HK-2 (cell line): ENCODE data around the gene SYT3.

Source experiments
- DNase-seq: peaks from one replicate; pipeline ENCODE4 v3.0.0-alpha.2; 2018; ENCODE audit not compliant: unreplicated experiment

The SYT3 gene, protein sequence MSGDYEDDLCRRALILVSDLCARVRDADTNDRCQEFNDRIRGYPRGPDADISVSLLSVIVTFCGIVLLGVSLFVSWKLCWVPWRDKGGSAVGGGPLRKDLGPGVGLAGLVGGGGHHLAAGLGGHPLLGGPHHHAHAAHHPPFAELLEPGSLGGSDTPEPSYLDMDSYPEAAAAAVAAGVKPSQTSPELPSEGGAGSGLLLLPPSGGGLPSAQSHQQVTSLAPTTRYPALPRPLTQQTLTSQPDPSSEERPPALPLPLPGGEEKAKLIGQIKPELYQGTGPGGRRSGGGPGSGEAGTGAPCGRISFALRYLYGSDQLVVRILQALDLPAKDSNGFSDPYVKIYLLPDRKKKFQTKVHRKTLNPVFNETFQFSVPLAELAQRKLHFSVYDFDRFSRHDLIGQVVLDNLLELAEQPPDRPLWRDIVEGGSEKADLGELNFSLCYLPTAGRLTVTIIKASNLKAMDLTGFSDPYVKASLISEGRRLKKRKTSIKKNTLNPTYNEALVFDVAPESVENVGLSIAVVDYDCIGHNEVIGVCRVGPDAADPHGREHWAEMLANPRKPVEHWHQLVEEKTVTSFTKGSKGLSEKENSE

DNA sequence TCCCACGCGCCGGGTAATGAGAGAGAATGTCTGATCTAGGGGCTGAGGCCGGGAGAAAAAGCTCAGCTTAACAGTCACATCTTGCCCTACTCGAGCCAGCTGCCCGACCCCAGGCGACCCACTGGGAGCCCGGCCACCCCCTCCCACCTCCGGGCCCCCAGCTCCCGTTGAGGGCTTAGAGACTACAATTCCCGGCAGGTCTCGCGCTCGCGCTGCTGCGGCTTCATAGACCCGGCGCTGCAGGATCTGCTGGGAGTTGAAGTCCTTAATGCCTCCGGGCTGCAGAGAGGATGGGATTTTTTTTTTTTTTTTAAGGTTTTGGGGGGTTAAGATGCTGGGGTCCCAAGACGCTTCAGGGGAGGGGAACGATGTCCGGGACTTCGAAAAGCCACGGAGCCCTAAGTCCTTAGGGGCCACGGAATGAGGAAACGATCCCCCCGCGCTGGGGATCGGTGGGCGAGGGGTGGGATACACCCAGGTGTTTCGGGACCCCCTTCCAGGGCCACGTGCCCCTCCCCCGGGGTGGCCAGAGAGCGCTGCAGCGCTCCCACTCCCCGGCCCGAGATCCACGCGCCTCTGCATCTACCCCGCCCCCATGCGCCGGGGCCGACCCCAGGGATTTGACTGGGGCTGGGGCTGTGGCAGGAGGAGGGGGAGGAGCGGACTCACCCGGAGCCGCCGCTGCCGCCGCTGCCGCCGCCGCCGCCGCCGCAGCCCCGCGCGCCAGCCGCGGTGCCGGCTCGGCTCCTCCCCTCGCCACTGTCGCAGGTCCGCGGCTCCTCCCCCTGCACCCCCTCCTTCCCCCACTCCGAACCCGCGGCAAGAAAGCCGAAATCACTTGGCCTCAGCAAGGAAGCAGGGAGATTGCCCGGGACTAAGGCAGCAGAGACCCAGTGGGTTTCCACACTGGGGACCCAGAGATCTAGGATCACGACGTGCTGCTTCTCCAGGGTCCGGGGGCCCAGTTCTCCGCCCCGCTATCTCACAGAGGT, at the start of gene SYT3:
TSS of gene SYT3 (minus strand) at position 761 of the 992 bp plus-strand sequence. CDS start 2,470 bp downstream, outside the sequence.
- DNase-seq, result peak; percentile 46

DNA sequence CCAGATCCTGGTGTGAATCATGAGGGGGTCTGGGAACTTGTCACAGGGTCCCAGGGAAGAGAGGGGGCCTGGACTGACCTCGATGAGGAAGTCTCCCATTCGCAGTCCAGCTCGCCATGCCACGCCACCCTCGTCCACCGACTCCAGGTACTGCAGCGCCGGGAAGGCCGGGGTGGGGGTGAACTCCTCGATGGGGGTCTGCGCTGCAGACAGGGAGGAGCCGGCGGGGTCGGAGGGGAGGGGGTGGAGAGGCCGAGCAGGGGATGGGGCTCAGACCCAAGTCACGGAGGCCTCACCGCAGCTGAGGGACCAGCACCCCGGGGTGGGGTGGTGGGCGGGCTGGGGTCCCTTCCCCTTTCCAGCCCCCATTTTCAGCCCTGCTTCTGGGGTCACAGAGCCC, 49.1 kb upstream of the SYT3 start:
- no peak for DNase-seq

DNA sequence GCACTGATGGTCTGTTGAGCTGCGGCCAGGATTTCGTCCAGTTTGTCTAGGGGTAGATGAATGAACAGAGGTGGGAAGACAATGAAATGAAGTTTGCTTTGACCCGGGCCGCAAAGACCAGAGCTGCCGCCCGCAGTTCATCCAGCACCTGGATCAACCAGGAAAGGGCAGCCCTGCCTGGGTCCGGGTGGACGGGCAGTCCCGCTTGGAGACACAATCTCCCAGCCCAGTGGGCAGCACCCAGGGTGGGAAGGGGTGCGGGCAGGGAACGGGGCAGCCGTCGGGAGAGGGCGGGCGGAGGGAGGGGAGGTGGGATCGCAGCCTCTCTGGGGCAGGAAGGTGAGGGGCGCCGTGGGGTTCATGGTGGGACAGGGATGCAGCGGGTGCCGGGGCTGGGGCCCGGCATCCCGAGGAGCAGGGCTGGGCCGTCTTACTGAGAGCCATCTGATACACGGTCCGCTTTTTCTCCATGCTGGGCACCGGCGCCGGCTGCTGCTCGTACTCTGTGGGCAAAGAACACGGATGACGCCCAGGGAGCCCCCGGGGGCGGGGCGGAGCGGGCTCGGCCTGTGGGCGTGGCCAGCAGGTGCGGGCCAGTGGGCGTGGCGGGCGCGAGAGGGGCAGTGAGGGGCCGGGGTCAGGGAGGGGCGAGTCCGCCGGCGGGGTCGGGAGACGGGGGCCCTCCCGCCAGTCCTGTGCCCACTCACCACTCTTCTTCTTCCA, 46.8 kb upstream of the SYT3 start:
- DNase-seq, result no peak

DNA sequence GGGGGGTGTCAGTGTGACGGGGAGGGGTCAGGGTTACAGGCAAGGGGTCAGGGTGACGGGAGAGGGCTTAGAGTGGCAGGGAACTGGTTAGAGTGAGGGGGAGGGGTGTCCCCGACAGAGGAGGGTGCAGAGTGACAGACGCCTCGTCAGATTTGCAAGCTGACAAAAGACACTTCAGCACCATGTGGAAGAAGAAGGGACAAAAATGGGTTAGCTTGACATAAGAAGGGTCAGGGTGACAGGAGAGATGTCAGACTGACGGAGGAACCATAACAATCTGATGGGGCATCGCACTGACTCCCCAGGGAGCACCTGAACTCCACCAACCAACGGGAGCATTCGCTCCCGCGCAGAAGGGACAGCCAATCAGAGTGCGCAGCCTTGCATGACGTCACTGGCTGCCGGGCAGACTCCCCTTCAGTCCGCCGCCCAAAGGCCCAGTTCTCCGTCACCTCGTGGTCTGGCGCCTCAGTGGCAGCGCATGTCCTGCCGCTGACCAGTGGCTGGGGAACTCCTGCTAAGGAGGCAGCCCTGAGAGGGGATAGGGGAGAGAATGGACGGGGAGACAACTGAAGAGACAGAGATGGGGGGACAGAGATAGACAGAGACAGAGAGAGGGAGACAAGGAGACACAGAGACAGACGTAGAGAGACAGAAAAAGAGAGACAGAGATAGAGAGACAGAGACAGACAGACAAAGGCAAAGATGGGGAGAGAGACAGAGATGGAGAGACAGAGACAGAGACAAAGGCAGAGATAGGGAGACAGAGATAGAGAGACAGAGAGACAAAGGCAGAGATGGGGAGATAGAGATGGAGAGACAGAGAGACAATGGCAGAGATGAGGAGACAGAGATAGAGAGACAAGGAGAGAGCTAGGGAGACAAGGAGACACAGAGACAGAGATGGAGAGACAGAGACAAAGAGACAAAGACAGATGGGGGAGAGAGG, 39.8 kb upstream of the SYT3 start:
- no peak for DNase-seq

DNA sequence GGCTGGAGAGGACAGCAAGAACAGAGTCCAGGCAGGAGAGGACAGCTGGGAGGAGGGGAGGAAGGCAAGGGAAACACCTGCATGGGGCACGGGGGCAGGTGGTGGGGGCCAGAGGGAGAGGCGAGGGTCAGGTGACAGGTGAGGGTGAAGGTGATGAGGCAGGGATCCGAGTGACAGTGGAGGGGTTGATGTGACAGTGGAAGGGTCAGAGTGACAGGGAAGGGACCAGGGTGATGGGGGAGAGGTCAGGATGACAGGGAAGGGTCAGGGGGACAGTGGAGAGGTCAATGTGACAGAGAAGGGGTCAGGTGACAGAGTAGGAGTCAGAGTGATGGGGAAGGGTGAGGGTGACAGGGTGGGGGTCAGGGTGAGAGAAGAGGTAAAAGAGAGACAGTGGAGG, 38.6 kb upstream of the SYT3 start:
- no peak for DNase-seq

DNA sequence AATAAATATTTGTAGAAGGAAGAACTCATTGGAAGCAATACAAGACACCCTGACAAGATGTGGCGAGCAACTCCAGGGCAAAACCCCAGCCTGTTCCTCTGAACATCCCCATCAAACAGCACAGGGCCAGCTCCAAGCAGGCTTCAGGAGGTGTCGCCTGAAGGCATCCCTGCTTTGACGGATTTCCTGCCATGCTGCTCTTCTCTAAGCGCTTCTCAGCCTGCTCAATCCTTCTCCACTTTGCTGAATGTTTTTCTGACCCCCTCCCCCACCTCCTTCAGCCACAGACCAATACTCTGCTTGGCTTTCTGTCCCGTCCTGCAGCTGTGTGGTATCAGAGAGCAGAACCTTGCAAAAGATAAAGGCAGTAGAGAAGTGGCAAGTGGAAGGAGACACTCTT, 38.0 kb upstream of the SYT3 start:
- DNase-seq, result no peak

DNA sequence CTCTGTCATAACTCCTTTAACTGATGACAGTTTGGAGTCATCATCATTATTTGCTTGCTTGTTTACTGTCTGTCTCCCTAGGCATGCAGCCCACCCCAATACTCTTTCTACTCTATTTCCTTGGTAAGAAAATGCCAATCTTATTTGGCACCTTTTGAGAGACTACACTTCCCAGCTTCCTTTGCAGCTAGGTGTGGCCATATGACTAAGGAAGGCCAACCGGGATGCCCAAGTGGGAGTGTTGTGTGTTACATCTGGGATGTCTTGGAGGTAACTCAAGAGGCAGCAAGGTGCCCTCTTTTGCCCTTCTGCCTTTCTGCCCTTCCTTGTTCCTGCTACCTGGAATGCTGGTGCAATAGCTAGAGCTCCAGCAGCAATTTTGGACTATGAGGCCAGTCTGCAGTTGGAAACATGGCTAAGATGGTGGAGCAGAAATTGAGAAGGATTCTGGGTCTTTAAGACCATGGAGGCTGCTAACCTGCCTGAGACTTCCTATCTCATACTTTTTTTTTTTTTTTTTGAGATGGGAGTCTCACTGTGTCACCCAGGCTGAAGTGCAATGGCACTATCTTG, 37.0 kb upstream of the SYT3 start:
- no peak for DNase-seq

DNA sequence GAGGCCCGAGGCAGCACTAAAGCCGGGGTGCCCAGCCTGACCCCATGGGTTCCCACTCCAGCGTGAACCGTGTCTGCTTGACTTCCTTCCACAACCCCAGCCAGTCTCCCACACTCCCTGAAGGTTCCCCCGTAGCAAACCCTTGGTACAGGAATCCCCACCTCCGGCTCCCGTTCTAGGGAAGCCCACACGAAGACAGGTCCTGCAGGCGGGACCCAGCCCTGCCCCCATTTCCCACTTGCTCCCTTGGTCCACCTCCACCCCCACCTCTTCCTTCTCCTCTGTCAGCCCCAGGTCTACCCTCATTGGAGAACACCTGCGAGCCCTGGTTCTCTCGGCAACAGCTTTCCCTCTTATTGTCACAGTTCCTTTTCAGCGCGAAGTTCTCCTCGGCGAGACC, 33.4 kb upstream of the SYT3 start:
- no peak for DNase-seq

DNA sequence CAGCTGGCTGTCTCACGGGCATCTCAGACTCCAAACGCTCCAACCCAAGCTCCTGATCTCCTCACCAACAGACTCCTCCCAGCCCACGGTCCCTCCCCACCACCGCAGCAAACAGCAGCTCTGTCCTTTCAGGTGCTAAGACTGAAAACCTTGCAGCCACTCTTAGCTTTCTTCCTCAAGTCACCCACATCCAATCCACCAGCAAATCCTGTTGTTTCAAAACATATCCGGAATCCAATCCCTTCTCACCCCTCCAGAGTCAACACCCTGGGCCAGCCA, 30.4 kb upstream of the SYT3 start:
- no peak for DNase-seq

DNA sequence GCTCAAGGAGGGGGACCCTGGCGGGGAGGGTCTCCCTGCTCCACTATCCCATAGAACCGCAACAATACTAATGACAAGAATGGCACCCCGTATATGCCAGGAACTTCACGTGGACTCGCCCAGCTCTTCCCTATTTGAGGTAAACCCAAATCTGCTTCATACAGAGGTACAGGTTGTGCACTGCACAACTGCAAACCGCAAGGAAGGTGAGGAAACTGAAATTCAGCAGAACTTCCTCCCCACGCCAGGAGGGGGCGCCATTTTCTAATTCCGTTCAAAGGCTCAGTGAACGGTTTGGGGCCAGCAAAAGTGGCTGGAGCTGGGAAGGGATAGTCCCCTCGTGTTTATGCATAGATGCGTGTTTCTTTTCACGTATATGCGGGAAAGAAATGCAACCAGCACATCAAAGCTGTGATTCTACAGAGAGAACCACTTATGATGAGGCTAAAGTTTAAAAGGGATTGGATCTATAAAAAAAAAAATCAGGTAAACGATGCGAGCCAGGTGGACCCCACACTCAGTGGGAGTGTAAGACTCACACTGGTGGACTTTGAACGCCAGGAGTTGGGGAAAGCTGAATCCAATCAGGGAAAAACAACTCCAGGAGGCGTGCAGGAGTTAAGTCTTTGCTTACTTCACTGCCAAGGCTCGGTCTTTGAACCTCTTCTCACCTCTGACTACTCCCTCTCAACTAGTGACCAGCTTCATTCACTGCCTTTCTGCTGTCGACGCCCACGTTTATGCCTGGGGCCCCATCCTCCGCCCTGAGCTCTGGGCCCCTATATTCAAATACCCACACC, 29.8 kb upstream of the SYT3 start:
- DNase-seq, result peak; percentile 61

DNA sequence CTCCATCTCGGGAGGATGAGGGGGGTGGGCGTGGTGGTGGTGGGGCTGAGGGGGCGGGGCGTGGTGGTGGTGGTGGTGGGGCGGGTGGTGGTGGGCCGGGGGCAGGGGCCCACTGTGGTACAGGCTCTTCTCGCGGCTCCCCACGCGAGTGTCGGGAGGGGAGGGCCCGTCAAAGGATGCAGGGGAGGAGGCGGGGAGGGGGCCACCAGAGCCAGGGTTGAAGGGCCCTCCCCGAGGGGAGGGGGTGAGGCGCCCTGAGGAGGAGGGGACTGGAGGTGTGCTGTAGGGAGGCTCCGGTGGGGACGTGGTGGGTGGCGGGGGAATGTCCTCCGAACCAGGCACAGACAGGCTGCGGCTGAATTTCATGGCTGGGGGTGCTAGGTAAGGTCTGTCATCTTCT, 29.2 kb upstream of the SYT3 start:
- no peak for DNase-seq

DNA sequence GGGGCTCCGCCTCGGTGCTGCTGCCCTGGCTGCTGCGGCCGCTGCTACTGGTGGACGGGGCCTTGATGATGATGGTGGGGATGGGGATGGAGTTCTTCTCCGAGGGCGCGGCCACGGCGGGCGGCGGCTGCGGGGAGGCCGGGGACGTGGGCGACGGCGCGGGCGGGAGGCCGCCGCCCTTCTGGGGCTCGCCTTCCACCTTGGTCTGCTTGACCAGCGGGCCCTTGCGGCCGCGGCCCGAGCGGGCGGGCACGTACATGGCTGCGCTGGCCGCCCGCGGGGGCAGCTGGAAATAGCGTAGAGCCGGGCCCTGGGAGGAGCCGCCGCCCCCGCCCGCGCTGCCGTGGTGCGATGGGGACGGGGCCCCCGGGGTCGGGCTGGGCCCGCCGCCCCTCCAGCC, 28.7 kb upstream of the SYT3 start:
- DNase-seq, result no peak

DNA sequence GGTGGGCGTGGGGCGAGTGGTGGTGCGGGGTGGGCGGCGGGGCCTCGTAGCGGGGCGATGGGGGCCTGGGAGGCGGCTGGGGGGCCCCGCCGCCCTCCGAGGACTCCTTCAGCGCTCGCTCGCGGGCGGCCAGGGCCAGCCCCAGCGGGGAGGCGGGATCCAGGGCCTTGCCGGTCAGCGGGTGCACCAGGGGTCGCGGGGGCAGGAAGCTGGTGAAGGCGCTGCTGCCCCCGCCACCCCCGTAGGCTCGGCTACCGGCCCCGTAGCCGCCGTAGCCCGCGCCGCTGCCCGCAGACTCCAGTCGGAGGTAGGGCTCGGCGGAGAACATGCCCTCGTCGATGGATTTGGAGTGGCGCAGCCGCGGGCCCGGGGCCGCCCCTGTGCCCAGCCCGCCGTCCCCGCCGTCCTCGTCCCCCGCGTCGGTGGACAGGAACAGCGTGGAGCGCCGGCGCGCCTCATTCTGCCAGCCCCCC, 28.1 kb upstream of the SYT3 start:
- DNase-seq, result no peak

DNA sequence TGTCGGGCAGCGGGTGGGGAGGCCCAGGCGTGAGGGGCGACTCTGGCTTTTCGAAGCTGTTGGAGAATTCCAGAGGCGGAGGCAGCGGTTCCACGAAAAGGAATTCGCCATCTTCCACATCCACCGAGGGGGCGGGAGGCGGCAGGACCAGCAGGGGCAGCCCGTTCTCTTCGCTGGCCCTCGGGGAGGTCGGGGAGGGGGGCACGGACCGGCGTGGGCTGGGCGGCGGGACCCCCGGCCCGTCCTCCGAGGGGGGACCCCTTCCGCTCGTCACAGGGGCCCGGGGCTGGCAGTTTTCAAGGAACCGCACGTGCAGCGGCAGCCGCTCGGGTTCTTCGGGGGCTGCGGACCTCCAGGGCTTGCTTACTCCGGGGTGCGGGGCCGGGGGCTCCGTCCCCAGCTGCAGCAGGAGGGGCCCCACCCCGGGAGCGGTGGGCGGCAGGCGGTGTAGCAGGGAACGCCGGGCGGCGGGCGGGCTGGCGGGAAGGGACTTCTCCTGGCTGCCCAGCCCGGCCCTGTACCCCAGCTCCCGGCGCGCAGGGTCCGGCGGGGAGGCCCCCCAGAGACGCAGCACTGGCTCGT, 27.6 kb upstream of the SYT3 start:
- DNase-seq, result no peak

DNA sequence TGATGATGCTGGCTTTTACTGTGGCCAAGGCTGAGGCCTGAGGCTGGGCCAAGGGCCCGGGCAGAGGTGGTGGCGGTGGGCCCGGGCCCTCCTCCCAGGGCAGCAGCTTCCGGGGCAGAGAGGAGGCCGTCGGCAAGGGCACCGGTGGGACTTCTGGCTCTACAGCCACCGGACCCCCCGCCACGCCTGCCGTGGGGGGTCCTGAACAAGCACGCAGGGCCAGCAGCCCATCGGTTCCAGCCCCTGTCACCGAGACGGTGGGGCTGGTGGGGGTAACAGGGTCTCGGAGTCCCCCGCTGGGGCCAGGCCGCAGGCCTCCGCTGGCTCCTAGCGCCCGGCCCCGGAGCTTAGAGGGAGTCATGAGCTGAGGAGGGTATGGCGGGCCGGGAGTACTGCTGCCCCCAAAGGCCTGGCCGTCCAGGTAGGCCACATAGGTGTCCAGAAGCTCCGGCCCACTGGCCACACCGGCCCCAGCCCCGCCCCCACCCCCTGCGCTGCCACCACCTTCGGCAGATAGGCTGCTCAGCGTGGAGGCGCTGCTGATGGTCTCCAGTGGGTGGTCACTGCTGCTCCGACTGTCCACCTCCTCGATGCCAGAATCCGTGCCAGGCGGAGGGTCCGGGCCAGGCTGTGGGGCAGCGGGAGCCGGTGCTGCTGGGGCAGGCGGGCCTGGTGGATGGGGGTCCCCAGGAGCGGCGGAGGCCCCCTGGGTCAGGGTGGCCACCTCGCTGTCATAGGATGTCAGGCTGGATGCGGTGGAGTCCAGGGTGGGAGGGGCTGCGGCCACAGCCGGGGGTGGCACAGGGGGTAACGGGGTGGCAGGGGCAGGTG, 26.9 kb upstream of the SYT3 start:
- DNase-seq, result no peak

DNA sequence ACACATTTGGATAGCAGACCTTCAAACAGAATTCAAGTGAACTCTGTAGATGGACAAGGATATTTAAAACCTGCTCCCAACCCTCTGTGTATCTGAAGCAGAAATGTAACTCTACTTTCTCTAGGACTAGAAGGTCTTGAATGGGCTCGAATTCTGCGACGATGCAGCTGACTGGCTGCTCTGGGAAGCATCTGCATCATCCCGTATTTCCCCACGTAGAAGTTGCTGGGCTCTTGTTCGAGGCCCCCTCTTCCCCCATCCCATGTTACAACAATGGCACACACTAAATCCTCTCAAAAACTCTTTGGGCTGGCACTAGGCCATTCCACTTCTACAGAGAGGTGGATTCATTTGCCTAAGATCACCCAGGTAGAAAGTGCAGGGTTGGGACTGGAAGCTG, 24.5 kb upstream of the SYT3 start:
- no peak for DNase-seq

DNA sequence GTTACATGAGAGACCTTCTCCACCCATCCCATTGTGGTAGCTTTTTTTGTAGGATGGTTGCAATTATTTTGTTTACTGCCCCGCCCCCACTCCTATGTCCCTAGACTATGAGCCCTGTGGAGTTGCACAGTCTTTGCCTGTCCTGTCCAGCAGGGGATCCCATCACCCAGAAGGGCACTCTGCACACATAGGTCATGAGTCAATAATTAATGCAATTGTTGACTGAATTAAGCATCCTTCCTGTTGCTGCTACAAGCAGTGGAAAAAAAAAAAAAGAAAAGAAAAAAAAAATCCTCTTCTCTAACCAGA, 23.8 kb upstream of the SYT3 start:
- peak; percentile 52 for DNase-seq
